Activated effector memory CD4-positive, alpha-beta T cell treated with anti-CD3 and anti-CD28 coated beads, Interleukin-2, amount 50 U/mL, for 16 hours (primary cell): ENCODE measurements around the gene RASA1.

Experiments
- DNase-seq: peaks from one replicate; pipeline ENCODE4 v3.0.0-alpha.2; 2020

RASA1 gene

GRCh38 chr5:87404359-87404758, 136.7 kb downstream of the RASA1 start:
- no peak for DNase-seq

- no peak for DNase-seq
Measured at GRCh38 chr5:87405472-87406155, 137.9 kb downstream of the RASA1 start.

- no peak for DNase-seq
Measured at GRCh38 chr5:87408204-87408603, 140.5 kb downstream of the RASA1 start.

DNA sequence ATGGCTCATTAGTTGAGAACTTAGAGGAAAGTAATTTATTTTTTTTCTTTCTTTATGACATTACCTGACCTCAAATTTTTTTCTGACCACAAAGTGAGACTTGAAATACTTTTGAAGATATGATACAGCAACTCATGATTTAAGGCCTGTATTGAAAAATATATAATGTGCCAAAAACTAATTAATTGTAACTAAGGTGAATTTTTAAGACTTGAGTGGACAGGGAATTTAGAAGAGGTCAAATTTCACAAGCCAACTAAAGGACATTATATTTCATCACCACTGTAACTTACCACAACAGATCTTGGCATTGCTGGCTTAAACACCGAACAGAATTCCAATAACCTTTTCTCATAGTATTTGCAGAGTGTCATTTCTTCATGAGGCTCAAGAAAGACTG, 143.2 kb downstream of the RASA1 start:
- DNase-seq = no peak

- DNase-seq = no peak
Measured at GRCh38 chr5:87411586-87411972, 143.9 kb downstream of the RASA1 start.

GRCh38 chr5:87411973-87412629, 144.4 kb downstream of the RASA1 start:
- peak; percentile 69 for DNase-seq

DNA sequence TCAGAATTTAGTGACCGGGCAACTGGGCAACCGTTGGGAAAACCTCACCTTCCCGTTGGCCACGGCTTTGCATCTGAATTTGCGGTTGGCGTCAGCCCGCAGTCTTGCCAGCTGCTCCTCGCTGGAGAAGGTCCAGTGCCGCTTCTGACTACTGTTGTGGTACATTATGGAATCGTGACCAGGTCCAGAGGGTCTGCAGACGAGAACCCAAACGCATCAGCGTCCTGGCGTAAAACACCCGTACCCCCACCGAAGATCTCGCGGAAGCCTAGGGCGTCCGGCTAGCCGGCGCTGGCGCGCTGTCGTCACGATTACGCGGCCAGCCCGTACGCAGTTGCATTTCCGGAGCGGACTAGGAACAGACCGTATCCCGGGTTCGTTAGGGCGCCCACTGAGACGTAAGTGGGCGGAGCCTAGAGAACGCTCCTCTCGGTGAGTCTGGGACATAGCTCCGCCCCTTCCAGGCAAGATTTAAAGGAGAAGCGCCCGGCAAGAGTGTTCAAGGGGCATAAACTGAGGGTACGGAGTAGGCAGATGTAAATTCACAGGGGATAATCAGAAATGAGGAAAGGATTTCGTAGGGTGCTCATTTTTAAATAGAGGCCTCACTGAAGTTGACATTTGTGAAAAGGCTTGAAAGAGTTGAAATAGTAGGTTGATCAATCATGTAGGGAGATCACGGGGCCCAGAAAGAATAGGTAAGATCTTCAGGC, 145.1 kb downstream of the RASA1 start, which contains the start of gene CCNH:
Gene CCNH (minus strand): TSS at position 301 of the 713 bp plus-strand sequence. CDS start 136 bp downstream, at position 165.
- peak; percentile 98 for DNase-seq

DNA sequence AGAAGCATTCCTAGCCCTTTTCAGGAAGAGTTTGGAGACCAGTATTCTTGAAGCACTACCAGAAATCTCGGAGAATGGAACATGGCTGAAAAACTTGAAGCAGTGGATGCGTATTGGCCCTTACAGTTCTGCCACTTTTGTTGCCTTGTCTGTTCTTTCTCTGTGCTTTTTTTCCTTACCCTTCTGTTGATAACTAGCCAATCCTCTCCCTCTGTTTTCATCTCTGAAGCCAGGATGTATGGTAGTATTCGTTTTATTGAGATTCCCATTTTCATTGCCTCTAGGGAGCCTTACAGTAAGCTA, 145.6 kb downstream of the RASA1 start:
- DNase-seq = no peak

DNA sequence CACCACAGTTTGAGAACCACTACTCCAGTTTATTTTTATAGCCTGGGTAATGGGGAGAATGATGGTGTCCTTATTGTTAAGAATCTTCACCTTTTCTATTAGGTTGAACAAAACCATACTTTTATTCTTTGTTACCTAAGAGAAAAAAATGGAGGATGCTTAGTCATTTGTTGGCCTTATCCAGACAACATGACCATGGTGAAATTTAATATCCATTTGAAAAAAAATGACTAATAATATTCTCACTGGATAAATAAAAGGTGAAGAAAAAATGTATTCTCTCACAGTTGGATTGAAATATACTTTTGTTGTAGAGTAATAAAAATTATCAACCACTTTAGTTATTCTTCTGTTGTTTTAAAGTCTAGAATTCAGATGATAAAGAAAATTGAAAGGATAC, 150.8 kb downstream of the RASA1 start:
- DNase-seq = no peak

- no peak for DNase-seq
Measured at GRCh38 chr5:87421307-87421706, 153.6 kb downstream of the RASA1 start.

DNA sequence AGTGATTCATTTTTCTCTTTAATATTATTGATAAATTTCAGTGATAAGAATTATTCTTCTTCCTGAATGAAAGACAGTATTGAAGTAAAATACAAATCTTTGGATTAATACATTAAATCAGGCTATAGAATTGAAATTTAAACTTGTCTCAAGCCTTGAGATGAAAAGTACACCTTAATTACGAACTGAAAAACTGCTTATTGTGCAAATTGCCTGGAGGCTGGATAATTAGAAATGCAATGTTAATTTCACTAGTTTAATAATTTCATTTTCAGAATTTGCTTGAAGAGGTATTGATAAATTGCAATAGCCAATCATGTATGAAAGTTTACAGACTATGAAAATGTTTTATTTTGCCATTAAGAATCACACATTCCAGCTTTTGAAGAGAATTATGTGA, 156.1 kb downstream of the RASA1 start:
- DNase-seq = no peak

DNA sequence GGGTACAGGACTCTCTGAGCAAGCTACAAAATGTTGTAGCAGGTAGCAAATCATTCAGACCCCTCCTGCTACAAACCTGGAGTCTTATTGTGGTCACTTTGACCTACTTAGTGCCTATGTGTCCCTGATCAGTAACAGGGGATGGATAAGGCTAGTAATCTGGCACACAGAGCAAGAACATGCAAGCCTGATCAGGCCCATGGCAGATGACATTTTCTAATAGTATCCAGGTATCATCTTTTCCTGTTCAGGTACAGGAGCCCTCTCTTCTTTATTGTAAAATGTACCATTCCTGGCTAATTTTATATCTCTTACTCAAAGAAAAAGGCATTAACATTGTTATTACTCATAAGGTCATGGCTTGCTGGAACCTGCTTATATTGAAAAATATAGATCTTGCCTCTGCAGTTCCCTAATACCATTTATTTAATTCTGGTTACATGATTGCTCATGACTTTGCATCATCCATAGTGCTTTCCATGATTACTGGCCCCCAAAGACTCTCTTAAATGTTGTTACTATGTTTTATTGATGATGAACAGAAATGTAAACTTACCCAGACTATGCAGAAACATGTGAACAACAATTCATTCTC, 163.3 kb downstream of the RASA1 start:
- DNase-seq = no peak

- no peak for DNase-seq
Measured at GRCh38 chr5:87432460-87432859, 164.8 kb downstream of the RASA1 start.

- DNase-seq = no peak
Measured at GRCh38 chr5:87433945-87434344, 166.3 kb downstream of the RASA1 start.

GRCh38 chr5:87434461-87434860, 166.8 kb downstream of the RASA1 start:
- no peak for DNase-seq

- no peak for DNase-seq
Measured at GRCh38 chr5:87435144-87435694, 167.5 kb downstream of the RASA1 start.

DNA sequence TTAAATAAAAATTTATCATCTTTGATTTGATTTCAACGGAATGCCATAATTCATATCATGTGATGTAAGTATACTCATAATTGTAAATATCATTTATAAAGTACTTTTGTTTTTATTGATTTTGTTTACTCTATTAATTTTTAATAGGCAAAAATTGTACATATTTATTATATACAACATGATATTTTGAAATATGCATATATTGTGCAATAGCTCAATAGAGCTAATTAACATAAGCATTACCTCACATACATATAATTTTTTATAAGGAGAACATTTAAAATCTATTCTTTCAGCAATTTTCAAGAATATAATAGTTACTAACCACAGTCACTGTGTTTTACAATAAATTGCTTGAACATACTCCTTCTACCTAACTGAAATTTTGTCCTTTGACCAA, 170.0 kb downstream of the RASA1 start:
- no peak for DNase-seq

- no peak for DNase-seq
Measured at GRCh38 chr5:87438231-87438630, 170.5 kb downstream of the RASA1 start.
